Measurements from ENCODE around the gene UROC1. TPM values are rescaled to one million over a fixed set of nuclear protein-coding genes. Genes with fewer than 3 reads are reported as not detected.

Gene UROC1
- total RNA-seq, 2 donors from 2014 or later = not detected

- Histone ChIP-seq H3K4me1 (peaks cover 0 to 7% of the 10 kb centered on the region in 2 donors), H3K27me3 (no peaks in the 10 kb centered on the region), H3K36me3 (no peaks in the 10 kb centered on the region), H3K27ac (no peak overlapping the region), H3K4me3 (no peak overlapping the region), H3K9me3 (no peaks in the 10 kb centered on the region)
- DNase-seq (ENCODE audit: low spot score) = no peak
- TF ChIP-seq CTCF (IDR thresholded peaks at IDR 0.05) = no peak
Observed at GRCh38 chr3:126509597-126510307, 7.8 kb downstream of the UROC1 start.

GRCh38 chr3:126508564-126508964 lies 9.0 kb downstream of the UROC1 start:
- H3K4me1 ChIP-seq = peaks cover 0 to 7% of the 10 kb centered on the region in 2 donors
- no peak for DNase-seq (ENCODE audit: low spot score)
- no peaks in the 10 kb centered on the region for H3K9me3 ChIP-seq

GRCh38 chr3:126507886-126508285 lies 9.7 kb downstream of the UROC1 start:
- H3K4me1 ChIP-seq = peaks cover 0 to 2% of the 10 kb centered on the region in 2 donors
- no peaks in the 10 kb centered on the region for H3K9me3 ChIP-seq
- no peak overlapping the region for H3K27ac ChIP-seq
- no peak overlapping the region for H3K4me3 ChIP-seq
- no peaks in the 10 kb centered on the region for H3K27me3 ChIP-seq
- DNase-seq (ENCODE audit: low spot score) = no peak
- TF ChIP-seq CTCF (IDR thresholded peaks at IDR 0.05) = no peak
- H3K36me3 ChIP-seq = no peaks in the 10 kb centered on the region

More at GRCh38 chr3:126508564-126508964, 9.0 kb downstream of the UROC1 start:
- Histone ChIP-seq H3K36me3 (no peaks in the 10 kb centered on the region), H3K27ac (no peak overlapping the region), H3K27me3 (no peaks in the 10 kb centered on the region), H3K4me3 (no peak overlapping the region)
- TF ChIP-seq CTCF (IDR thresholded peaks at IDR 0.05) = no peak

GRCh38 chr3:126503701-126504100 lies 13.9 kb downstream of the UROC1 start:
- no peak for DNase-seq (ENCODE audit: low spot score)
- no peak for TF ChIP-seq CTCF (IDR thresholded peaks at IDR 0.05)
- no peak overlapping the region for H3K4me3 ChIP-seq
- H3K9me3 ChIP-seq = no peaks in the 10 kb centered on the region
- no peak overlapping the region for H3K27ac ChIP-seq
- H3K36me3 ChIP-seq = no peaks in the 10 kb centered on the region
- H3K27me3 ChIP-seq = no peaks in the 10 kb centered on the region
- no peaks in the 10 kb centered on the region for H3K4me1 ChIP-seq

- no peaks in the 10 kb centered on the region for H3K27me3 ChIP-seq
- H3K4me1 ChIP-seq = no peaks in the 10 kb centered on the region
- H3K9me3 ChIP-seq = no peaks in the 10 kb centered on the region
- H3K27ac ChIP-seq = no peak overlapping the region
- no peak for DNase-seq (ENCODE audit: low spot score)
- no peaks in the 10 kb centered on the region for H3K36me3 ChIP-seq
- no peak overlapping the region for H3K4me3 ChIP-seq
- TF ChIP-seq CTCF (IDR thresholded peaks at IDR 0.05) = no peak
Observed at GRCh38 chr3:126502656-126503055, 14.9 kb downstream of the UROC1 start.

GRCh38 chr3:126501736-126502135 lies 15.8 kb downstream of the UROC1 start:
- Histone ChIP-seq H3K27ac (no peak overlapping the region), H3K4me1 (no peaks in the 10 kb centered on the region), H3K4me3 (no peak overlapping the region), H3K36me3 (no peaks in the 10 kb centered on the region), H3K9me3 (no peaks in the 10 kb centered on the region), H3K27me3 (no peaks in the 10 kb centered on the region)
- no peak for DNase-seq (ENCODE audit: low spot score)
- TF ChIP-seq CTCF (IDR thresholded peaks at IDR 0.05) = no peak

Measured in right atrium auricular region (tissue), 2 donors.